GM21717 (cell line): ENCODE results near the gene CENPP.
"Not testable (repeated sequence)": the region's sequence is repeated elsewhere in the genome, so short reads cannot be mapped to it uniquely, and the experiment has no call there.

Experiments
- ATAC-seq: cut with Tn5 transposase; IDR thresholded peaks from one replicate; pipeline ENCODE4 v1.9.1; 2021; ENCODE audit warnings: mild to moderate bottlenecking, moderate library complexity; ENCODE audit not compliant: unreplicated experiment

CENPP gene

GRCh38 chr9:92529124-92529523 lies 203.4 kb downstream of the CENPP start:
- no peak for ATAC-seq

- no peak for ATAC-seq
These were observed 205.1 kb downstream of the CENPP start for GRCh38 chr9:92530893-92531292.

GRCh38 chr9:92534204-92534603 lies 208.5 kb downstream of the CENPP start:
- no peak for ATAC-seq

GRCh38 chr9:92534674-92535073 lies 208.9 kb downstream of the CENPP start:
- no peak for ATAC-seq

GRCh38 chr9:92535940-92536850 lies 210.4 kb downstream of the CENPP start, which contains the start of gene ECM2:
ECM2 (minus strand) TSS chr9:92535990; CDS start chr9:92522866, 13,124 bp downstream.
- ATAC-seq: no peak

- no peak for ATAC-seq
These were observed 212.8 kb downstream of the CENPP start for GRCh38 chr9:92538541-92538940.

GRCh38 chr9:92543972-92544371 lies 218.2 kb downstream of the CENPP start:
- no peak for ATAC-seq

- no peak for ATAC-seq
These were observed 219.3 kb downstream of the CENPP start for GRCh38 chr9:92545002-92545510.

- ATAC-seq: no peak
These were observed 221.6 kb downstream of the CENPP start for GRCh38 chr9:92547356-92547755.

GRCh38 chr9:92550765-92551164 lies 225.0 kb downstream of the CENPP start:
- ATAC-seq: no peak

GRCh38 chr9:92558612-92559374 lies 233.0 kb downstream of the CENPP start:
- no peak for ATAC-seq

- ATAC-seq: no peak
These were observed 235.9 kb downstream of the CENPP start for GRCh38 chr9:92561374-92562330.

- ATAC-seq: no peak
These were observed 236.8 kb downstream of the CENPP start for GRCh38 chr9:92562461-92562967.

- no peak for ATAC-seq
These were observed 237.7 kb downstream of the CENPP start for GRCh38 chr9:92563116-92564100.

- ATAC-seq: no peak
These were observed 238.8 kb downstream of the CENPP start for GRCh38 chr9:92564504-92564903.

- no peak for ATAC-seq
These were observed 239.2 kb downstream of the CENPP start for GRCh38 chr9:92564982-92565381.

- ATAC-seq: not testable (repeated sequence)
These were observed 246.1 kb downstream of the CENPP start for GRCh38 chr9:92571871-92572270.

GRCh38 chr9:92573612-92574011 lies 247.9 kb downstream of the CENPP start:
- not testable (repeated sequence) for ATAC-seq

GRCh38 chr9:92576175-92576574 lies 250.4 kb downstream of the CENPP start:
- no peak for ATAC-seq
